ENCODE data around the gene FH.

Gene FH

DNA sequence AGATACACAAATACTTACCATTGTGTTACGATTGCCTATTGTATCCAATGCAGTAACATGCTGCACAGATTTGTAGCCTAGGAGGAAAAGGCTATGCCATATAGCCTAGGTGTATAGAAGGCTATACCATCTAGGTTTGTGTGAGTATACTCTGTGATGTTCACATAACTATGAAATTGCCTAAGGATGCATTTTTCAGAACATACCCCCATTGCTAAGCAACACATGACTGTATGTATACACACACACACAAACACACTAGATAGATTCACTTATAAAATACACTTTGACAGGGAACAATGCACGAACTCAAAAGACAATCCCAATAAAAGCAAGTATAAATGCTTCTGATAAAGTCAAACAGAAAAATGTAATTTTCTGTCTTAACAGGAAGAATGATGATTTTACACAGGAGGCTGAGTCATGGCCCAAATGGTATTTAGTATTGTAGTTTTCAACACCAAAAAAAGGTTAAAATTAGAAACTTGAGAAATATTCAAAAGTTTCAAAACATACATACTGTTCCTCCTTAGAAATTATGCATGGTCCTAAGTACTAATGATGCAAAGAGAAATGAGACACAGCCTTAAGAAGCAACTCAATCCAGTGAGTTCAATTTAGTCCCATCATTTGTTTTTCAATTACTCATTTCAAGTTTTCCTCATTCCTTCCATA, 12.2 kb downstream of the FH start:
- ChIA-PET CTCF (interaction anchor here (1.0 to 1.1 kb wide), 2 partner anchors 541 to 775 kb away, joined by 3 to 4 read pairs; no protein-coding TSS in a partner anchor), POLR2A (no interaction called here)
- no peak overlapping the region for H3K4me3 ChIP-seq (ENCODE audit: low read depth, low read length)
- TF ChIP-seq CTCF (IDR thresholded peaks at IDR 0.05; ENCODE audit: insufficient read depth, low read length, missing control alignments): no peak
- DNase-seq (ENCODE audit: low read depth, low spot score): no peak

- POLR2A ChIA-PET: no interaction called here
- CTCF ChIA-PET: interaction anchor here (1.3 to 2.2 kb wide), 3 partner anchors 9 to 772 kb away, joined by 3 to 13 read pairs (median 6); no protein-coding TSS in a partner anchor
- no peak overlapping the region for H3K4me3 ChIP-seq (ENCODE audit: low read depth, low read length)
- TF ChIP-seq CTCF (IDR thresholded peaks at IDR 0.05; ENCODE audit: insufficient read depth, low read length, missing control alignments): no peak
- no peak for DNase-seq (ENCODE audit: low read depth, low spot score)
Measured at GRCh38 chr1:241503444-241503843, 16.1 kb downstream of the FH start.

DNA sequence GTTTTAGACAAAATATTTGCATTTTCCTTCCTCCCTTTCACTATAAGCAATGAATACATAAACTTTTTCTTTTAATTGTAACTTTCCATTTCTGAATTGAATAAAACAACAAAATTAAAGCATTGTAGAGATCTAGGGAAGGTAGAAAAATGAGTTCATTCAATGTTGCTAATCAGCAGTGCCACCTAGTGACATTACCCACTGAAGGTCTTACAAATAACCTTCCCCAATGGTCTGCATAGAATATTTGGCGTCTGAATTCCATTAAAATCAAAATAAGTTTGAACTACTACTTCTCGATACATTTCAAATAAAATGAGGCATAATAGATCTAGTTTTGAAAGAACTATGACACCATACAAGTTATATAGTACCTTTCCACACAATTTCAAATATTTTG, 19.6 kb downstream of the FH start:
- TF ChIP-seq CTCF (IDR thresholded peaks at IDR 0.05; ENCODE audit: insufficient read depth, low read length, missing control alignments): peak; percentile 58
- H3K4me3 ChIP-seq (ENCODE audit: low read depth, low read length): no peak overlapping the region
- POLR2A ChIA-PET: no interaction called here
- DNase-seq (ENCODE audit: low read depth, low spot score): no peak
- CTCF ChIA-PET: interaction anchor here (0.7 to 2.0 kb wide), 10 partner anchors 11 to 768 kb away, joined by 3 to 17 read pairs (median 4); no protein-coding TSS in a partner anchor

GRCh38 chr1:241495741-241496140, 23.8 kb downstream of the FH start:
- no peak for DNase-seq (ENCODE audit: low read depth, low spot score)
- ChIA-PET POLR2A (no interaction called here), CTCF (interaction anchor here (1.1 to 3.4 kb wide), 3 partner anchors 10 to 763 kb away, joined by 3 to 14 read pairs (median 4); no protein-coding TSS in a partner anchor)
- no peak for TF ChIP-seq CTCF (IDR thresholded peaks at IDR 0.05; ENCODE audit: insufficient read depth, low read length, missing control alignments)
- no peak overlapping the region for H3K4me3 ChIP-seq (ENCODE audit: low read depth, low read length)

- no peak for TF ChIP-seq CTCF (IDR thresholded peaks at IDR 0.05; ENCODE audit: insufficient read depth, low read length, missing control alignments)
- CTCF ChIA-PET: no interaction called here
- DNase-seq (ENCODE audit: low read depth, low spot score): no peak
- POLR2A ChIA-PET: no interaction called here
- H3K4me3 ChIP-seq (ENCODE audit: low read depth, low read length): no peak overlapping the region
Measured at GRCh38 chr1:241488739-241489138, 30.8 kb downstream of the FH start.

- DNase-seq (ENCODE audit: low read depth, low spot score): no peak
- CTCF ChIA-PET: interaction anchor here (0.6 to 2.0 kb wide), 13 partner anchors 10 to 774 kb away, joined by 3 to 14 read pairs (median 4); partner anchors contain the start of gene FH
- POLR2A ChIA-PET: no interaction called here
- TF ChIP-seq CTCF (IDR thresholded peaks at IDR 0.05; ENCODE audit: insufficient read depth, low read length, missing control alignments): peak; percentile 25
- no peak overlapping the region for H3K4me3 ChIP-seq (ENCODE audit: low read depth, low read length)
Measured at GRCh38 chr1:241485554-241485992, 34.0 kb downstream of the FH start.

All from AG04449 (cell line).